ENCODE results near the gene DYNLT1. TPM values are rescaled to one million over a fixed set of nuclear protein-coding genes. Genes with fewer than 3 reads are reported as not detected.
"Not testable (repeated sequence)": the region's sequence is repeated elsewhere in the genome, so short reads cannot be mapped to it uniquely, and the experiment has no call there.

DYNLT1 gene
- total and polyA plus RNA-seq, 5 donors from 2014 or later: 103 to 127 (median 121) TPM

DNA sequence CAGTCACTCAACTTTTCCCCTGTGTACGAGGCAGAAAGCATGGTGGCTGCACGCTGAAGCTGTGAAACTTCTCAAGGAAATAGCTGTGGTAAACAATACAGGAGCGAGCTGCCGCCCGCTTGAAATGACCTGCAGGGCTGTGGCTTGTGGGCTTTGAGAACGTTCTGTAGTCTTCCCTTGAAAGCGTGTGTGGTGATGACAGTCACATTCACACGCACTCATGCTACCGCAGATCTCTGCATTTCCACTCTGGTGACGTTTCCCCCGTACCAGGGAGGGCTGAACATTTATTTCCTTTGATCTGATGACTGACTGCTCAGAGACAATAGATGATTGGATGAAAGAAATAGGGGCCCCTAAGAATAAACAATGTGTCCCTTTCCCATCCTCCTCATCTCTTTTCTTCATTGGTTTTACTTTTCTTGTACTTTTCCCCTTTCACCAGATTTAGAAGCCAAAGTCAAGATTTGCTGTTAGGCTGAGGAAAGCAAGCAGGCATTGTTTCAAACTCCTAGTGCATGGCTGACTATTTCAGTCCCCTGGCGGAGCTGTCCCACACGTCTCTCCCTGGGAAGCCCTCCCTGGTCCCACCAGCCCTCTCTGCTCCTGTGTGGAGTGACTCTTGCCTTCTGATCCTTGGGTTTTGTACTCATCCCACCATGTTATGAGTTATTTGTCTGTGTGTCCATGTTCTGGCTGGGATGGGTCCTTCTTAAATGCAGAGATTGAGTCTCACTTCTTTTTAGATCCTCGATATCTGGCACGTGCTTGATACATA is 9.2 kb upstream of the DYNLT1 start:
- peaks cover 17% of the 10 kb centered on the region for H3K36me3 Mint-ChIP-seq
- DNase-seq (peak; percentile 81 to 97 (median 96)), ATAC-seq (ENCODE audit: low read depth in 2 of 2) (peak; percentile 90 to 92)
- peaks cover 70% of the 10 kb centered on the region for H3K4me1 ChIP-seq (ENCODE audit: control insufficient read depth, insufficient read depth, low read length, poor library complexity, severe bottlenecking)
- peak overlapping the region; percentile 54 for H3K4me3 ChIP-seq (ENCODE audit: low read depth, low read length)
- peaks cover 0 to 1% (median 0%) of the 10 kb centered on the region in 7 donors for H3K9me3 Mint-ChIP-seq
- H3K27ac ChIP-seq (ENCODE audit: insufficient read depth, low read length, poor library complexity, severe bottlenecking): peak overlapping the region; percentile 96
- H3K27ac Mint-ChIP-seq: peak overlapping the region; percentile 98 to 100 (median 100)
- H3K9me3 ChIP-seq (ENCODE audit: control insufficient read depth in 2 of 2, low read length in 2 of 2): no peaks in the 10 kb centered on the region
- peaks cover 5% of the 10 kb centered on the region for H3K36me3 ChIP-seq (ENCODE audit: control insufficient read depth, insufficient read depth, low read length)
- peaks cover 10 to 70% (median 53%) of the 10 kb centered on the region in 4 donors for H3K4me1 Mint-ChIP-seq
- no peaks in the 10 kb centered on the region for H3K27me3 ChIP-seq (ENCODE audit: control insufficient read depth, insufficient read depth, low read length)
- peak overlapping the region; percentile 81 to 93 (median 87) for H3K4me3 Mint-ChIP-seq
- peaks cover 6% of the 10 kb centered on the region for H3K27me3 Mint-ChIP-seq

- peak overlapping the region; percentile 96 for H3K27ac ChIP-seq (ENCODE audit: insufficient read depth, low read length, poor library complexity, severe bottlenecking)
These were observed 7.6 kb upstream of the DYNLT1 start for GRCh38 chr6:158651981-158652737.

GRCh38 chr6:158649289-158650143 is 5.0 kb upstream of the DYNLT1 start, which contains the start of gene SYTL3:
SYTL3 (plus strand) TSS chr6:158650054; CDS start chr6:158663269, 13,215 bp downstream.
- Mint-ChIP-seq H3K4me1 (peaks cover 14 to 72% (median 53%) of the 10 kb centered on the region in 4 donors), H3K27ac (peak within 1 kb of the TSS; percentile 98), H3K4me3 (peak within 1 kb of the TSS; percentile 81 to 94 (median 84)), H3K27me3 (peaks cover 6% of the 10 kb centered on the region), H3K36me3 (peaks cover 4% of the 10 kb centered on the region), H3K9me3 (peaks cover 0 to 3% (median 0%) of the 10 kb centered on the region in 7 donors)
- Histone ChIP-seq H3K9me3 (ENCODE audit: control insufficient read depth in 2 of 2, low read length in 2 of 2) (no peaks in the 10 kb centered on the region), H3K36me3 (ENCODE audit: control insufficient read depth, insufficient read depth, low read length) (no peaks in the 10 kb centered on the region), H3K27me3 (ENCODE audit: control insufficient read depth, insufficient read depth, low read length) (no peaks in the 10 kb centered on the region), H3K4me1 (ENCODE audit: control insufficient read depth, insufficient read depth, low read length, poor library complexity, severe bottlenecking) (peaks cover 67% of the 10 kb centered on the region), H3K27ac (ENCODE audit: insufficient read depth, low read length, poor library complexity, severe bottlenecking) (peak within 1 kb of the TSS; percentile 96), H3K4me3 (ENCODE audit: low read depth, low read length) (peak within 1 kb of the TSS; percentile 91)
- ATAC-seq (ENCODE audit: low read depth in 2 of 2) (peak; percentile 52 to 57), DNase-seq (peak; percentile 70 to 85 (median 84))

More at GRCh38 chr6:158651981-158652737, 7.6 kb upstream of the DYNLT1 start:
- H3K4me1 ChIP-seq (ENCODE audit: control insufficient read depth, insufficient read depth, low read length, poor library complexity, severe bottlenecking): peaks cover 73% of the 10 kb centered on the region
- Mint-ChIP-seq H3K36me3 (peaks cover 17% of the 10 kb centered on the region), H3K4me1 (peaks cover 10 to 78% (median 55%) of the 10 kb centered on the region in 4 donors), H3K4me3 (peak overlapping the region; percentile 41 to 93 (median 84)), H3K27ac (peak overlapping the region in 2 of 3 donors; percentile 98 to 100)
- not testable (repeated sequence) for ATAC-seq (ENCODE audit: low read depth in 2 of 2); H3K36me3 ChIP-seq (ENCODE audit: control insufficient read depth, insufficient read depth, low read length); H3K4me3 ChIP-seq (ENCODE audit: low read depth, low read length); DNase-seq; H3K9me3 Mint-ChIP-seq; H3K9me3 ChIP-seq (ENCODE audit: control insufficient read depth in 2 of 2, low read length in 2 of 2); H3K27me3 Mint-ChIP-seq; H3K27me3 ChIP-seq (ENCODE audit: control insufficient read depth, insufficient read depth, low read length)

DNA sequence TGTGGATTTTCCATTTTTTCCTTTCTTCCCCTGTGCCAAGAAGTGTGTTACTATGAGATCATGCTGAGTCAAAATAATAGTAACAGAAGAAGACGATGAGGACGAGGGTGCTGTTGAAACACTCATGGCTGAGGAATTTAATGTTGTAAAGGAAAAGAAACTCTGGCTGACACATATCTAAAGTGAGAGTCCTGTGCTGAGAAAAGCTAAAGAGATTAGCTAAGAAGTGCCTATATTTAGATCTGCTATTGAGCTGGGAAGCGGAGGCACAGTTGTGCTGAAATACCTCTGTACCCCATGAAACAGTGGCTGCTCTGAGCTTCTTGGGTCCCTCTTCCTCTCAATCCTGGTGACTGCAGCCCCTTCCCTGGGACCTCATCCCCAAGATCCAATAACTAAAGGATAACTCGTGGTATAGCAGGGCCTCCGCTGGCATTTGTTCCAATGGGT is 4.2 kb upstream of the DYNLT1 start:
- Mint-ChIP-seq H3K27ac (peak overlapping the region; percentile 92 to 98 (median 98)), H3K4me1 (peaks cover 14 to 66% (median 45%) of the 10 kb centered on the region in 4 donors)
- peak in 1 of 3 donors; percentile 35 for DNase-seq

DNA sequence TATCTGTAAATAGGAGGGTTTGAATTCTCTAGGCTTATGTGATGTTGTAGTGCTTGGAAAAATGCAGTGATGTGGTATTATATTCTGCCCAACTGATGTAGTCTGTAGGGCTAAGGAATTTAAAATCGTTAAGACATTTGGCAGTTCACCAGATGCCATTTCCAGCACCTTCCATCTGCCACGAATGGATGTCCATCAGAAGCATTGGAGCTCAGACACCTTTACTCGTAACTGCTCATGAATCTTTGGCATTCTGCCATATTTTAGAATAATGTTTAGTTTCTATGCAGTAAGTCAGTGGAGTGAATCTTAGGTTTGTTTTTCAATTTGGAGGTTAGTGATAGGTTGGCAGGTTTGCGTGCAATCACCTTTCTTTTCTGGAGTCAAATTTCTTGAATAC is 3.0 kb upstream of the DYNLT1 start:
- H3K9me3 ChIP-seq (ENCODE audit: control insufficient read depth in 2 of 2, low read length in 2 of 2): no peaks in the 10 kb centered on the region
- ATAC-seq (ENCODE audit: low read depth in 2 of 2) (no peak), DNase-seq (no peak)
- peak overlapping the region in 2 of 3 donors; percentile 59 to 61 for H3K27ac Mint-ChIP-seq
- no peaks in the 10 kb centered on the region for H3K36me3 Mint-ChIP-seq
- H3K4me1 ChIP-seq (ENCODE audit: control insufficient read depth, insufficient read depth, low read length, poor library complexity, severe bottlenecking): peaks cover 55% of the 10 kb centered on the region
- no peaks in the 10 kb centered on the region for H3K36me3 ChIP-seq (ENCODE audit: control insufficient read depth, insufficient read depth, low read length)
- no peak overlapping the region for H3K4me3 ChIP-seq (ENCODE audit: low read depth, low read length)
- no peaks in the 10 kb centered on the region for H3K27me3 ChIP-seq (ENCODE audit: control insufficient read depth, insufficient read depth, low read length)
- peaks cover 6% of the 10 kb centered on the region for H3K27me3 Mint-ChIP-seq
- H3K27ac ChIP-seq (ENCODE audit: insufficient read depth, low read length, poor library complexity, severe bottlenecking): no peak overlapping the region
- H3K9me3 Mint-ChIP-seq: peaks cover 0 to 3% (median 0%) of the 10 kb centered on the region in 7 donors
- peaks cover 16 to 66% (median 42%) of the 10 kb centered on the region in 4 donors for H3K4me1 Mint-ChIP-seq
- H3K4me3 Mint-ChIP-seq: peak overlapping the region in 1 of 4 donors; percentile 100

More for the DNA sequence above, 4.2 kb upstream of the DYNLT1 start:
- Mint-ChIP-seq H3K27me3 (peaks cover 6% of the 10 kb centered on the region), H3K4me3 (peak overlapping the region in 2 of 4 donors; percentile 24 to 81), H3K9me3 (peaks cover 0 to 3% (median 0%) of the 10 kb centered on the region in 7 donors), H3K36me3 (peaks cover 3% of the 10 kb centered on the region)
- peaks cover 59% of the 10 kb centered on the region for H3K4me1 ChIP-seq (ENCODE audit: control insufficient read depth, insufficient read depth, low read length, poor library complexity, severe bottlenecking)
- H3K27me3 ChIP-seq (ENCODE audit: control insufficient read depth, insufficient read depth, low read length): no peaks in the 10 kb centered on the region
- peak overlapping the region; percentile 96 for H3K27ac ChIP-seq (ENCODE audit: insufficient read depth, low read length, poor library complexity, severe bottlenecking)
- H3K36me3 ChIP-seq (ENCODE audit: control insufficient read depth, insufficient read depth, low read length): no peaks in the 10 kb centered on the region
- H3K9me3 ChIP-seq (ENCODE audit: control insufficient read depth in 2 of 2, low read length in 2 of 2): no peaks in the 10 kb centered on the region
- no peak for ATAC-seq (ENCODE audit: low read depth in 2 of 2)
- peak overlapping the region; percentile 91 for H3K4me3 ChIP-seq (ENCODE audit: low read depth, low read length)

DNA sequence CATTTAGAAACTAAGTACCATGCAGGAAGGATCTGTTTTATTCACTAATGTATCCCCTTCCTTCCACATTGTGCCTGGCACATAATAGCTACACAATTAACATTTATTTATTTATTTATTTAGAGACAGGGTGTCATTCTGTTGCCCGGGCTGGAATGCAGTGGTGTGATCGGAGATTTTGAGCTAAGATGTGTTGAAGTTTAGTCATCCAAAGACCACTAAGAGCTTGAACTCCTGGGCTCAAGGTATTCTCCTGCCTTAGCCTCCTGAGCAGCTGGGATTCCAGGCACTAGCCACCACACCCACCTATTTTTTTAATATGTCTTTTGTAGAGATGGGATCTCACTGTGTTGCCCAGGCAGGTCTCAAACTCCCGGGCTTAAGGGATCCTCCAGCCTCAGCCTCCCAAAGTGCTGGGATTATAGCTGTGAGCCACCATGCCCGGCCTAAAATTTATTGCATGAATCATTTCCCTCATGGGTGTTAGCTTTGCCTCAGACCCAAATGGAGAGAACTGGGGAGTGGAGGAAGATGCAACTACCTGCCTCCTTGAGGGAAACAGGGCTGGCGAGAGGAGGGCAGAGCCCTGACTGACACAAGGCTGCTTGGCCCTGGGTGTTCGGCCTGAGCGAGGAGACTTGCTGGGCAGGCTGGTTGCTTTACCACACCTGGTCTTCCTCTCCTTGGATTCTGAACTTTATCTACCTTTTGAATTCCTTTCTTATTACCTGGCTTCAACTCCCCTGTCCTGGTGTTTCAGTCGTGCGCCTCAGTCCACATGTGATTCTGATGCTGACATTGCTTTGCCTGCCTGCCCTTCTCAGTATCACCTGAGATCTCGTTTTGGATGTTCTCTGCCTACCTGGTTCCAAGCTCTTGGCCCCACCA is 1.7 kb upstream of the DYNLT1 start:
- Histone ChIP-seq H3K4me3 (ENCODE audit: low read depth, low read length) (no peak overlapping the region), H3K36me3 (ENCODE audit: control insufficient read depth, insufficient read depth, low read length) (no peaks in the 10 kb centered on the region), H3K4me1 (ENCODE audit: control insufficient read depth, insufficient read depth, low read length, poor library complexity, severe bottlenecking) (peaks cover 57% of the 10 kb centered on the region), H3K27ac (ENCODE audit: insufficient read depth, low read length, poor library complexity, severe bottlenecking) (peak overlapping the region; percentile 20), H3K9me3 (ENCODE audit: control insufficient read depth in 2 of 2, low read length in 2 of 2) (no peaks in the 10 kb centered on the region), H3K27me3 (ENCODE audit: control insufficient read depth, insufficient read depth, low read length) (no peaks in the 10 kb centered on the region)
- no peak for ATAC-seq (ENCODE audit: low read depth in 2 of 2)
- H3K4me1 Mint-ChIP-seq: peaks cover 22 to 73% (median 49%) of the 10 kb centered on the region in 4 donors
- peaks cover 6% of the 10 kb centered on the region for H3K27me3 Mint-ChIP-seq
- H3K9me3 Mint-ChIP-seq: peaks cover 0 to 3% (median 0%) of the 10 kb centered on the region in 7 donors
- peak overlapping the region; percentile 60 to 98 (median 96) for H3K27ac Mint-ChIP-seq
- H3K4me3 Mint-ChIP-seq: peak overlapping the region; percentile 84 to 100 (median 94)
- H3K36me3 Mint-ChIP-seq: peaks cover 6% of the 10 kb centered on the region
- DNase-seq: no peak
